Astrocyte (in vitro differentiated cells and primary cell): ENCODE measurements around the gene NCBP1. TPM values are rescaled to one million over a fixed set of nuclear protein-coding genes. Genes with fewer than 3 reads are reported as not detected.

Experiments
- DNase-seq: peaks from one replicate; pipeline ENCODE4 v3.0.0-alpha.2; 2010; ENCODE audit warnings: low read depth
- FAIRE-seq: peaks from 2 replicates; lab custom pipeline; 2011; peaks lifted over from hg19 to GRCh38; lab: Jason Lieb, UNC
- H2AFZ ChIP-seq: 2 replicates; pipeline ENCODE4 v1.6.0; 2012; ENCODE audit warnings: low read depth, low read length, inconsistent platforms
- H3K27ac ChIP-seq: 2 replicates; pipeline ENCODE4 v1.5.1; 2011; ENCODE audit warnings: low read depth, low read length, inconsistent platforms
- H3K27me3 ChIP-seq: 2 replicates; pipeline ENCODE4 v1.6.0; 2011; ENCODE audit warnings: low read length, inconsistent platforms; ENCODE audit not compliant: insufficient read depth
- H3K36me3 ChIP-seq: 2 replicates; pipeline ENCODE4 v1.5.1; 2011; ENCODE audit warnings: low read length, inconsistent platforms; ENCODE audit not compliant: insufficient read depth
- H3K4me1 ChIP-seq: 2 replicates; pipeline ENCODE4 v1.5.1; 2011; ENCODE audit warnings: low read length, inconsistent platforms; ENCODE audit not compliant: insufficient read depth
- H3K4me2 ChIP-seq: 2 replicates; pipeline ENCODE4 v1.6.0; 2012; ENCODE audit warnings: low read length, inconsistent platforms
- H3K4me3 ChIP-seq: 2 replicates; pipeline ENCODE4 v1.5.1; 2011; ENCODE audit warnings: low read depth, mild to moderate bottlenecking, low read length, inconsistent platforms; ENCODE audit not compliant: insufficient read depth
- H3K79me2 ChIP-seq: 2 replicates; pipeline ENCODE4 v1.6.0; 2012; ENCODE audit warnings: mild to moderate bottlenecking, low read length, inconsistent platforms; ENCODE audit not compliant: insufficient read depth
- H3K9ac ChIP-seq: 2 replicates; pipeline ENCODE4 v1.6.0; 2012; ENCODE audit warnings: mild to moderate bottlenecking, low read length, inconsistent platforms
- H3K9me3 ChIP-seq: 2 replicates; pipeline ENCODE4 v1.5.1; 2012; ENCODE audit warnings: low read depth, mild to moderate bottlenecking, low read length, inconsistent platforms; ENCODE audit not compliant: insufficient read depth
- H4K20me1 ChIP-seq: 2 replicates; pipeline ENCODE4 v1.6.0; 2012; ENCODE audit warnings: low read length, inconsistent platforms; ENCODE audit not compliant: insufficient read depth
- H3K27ac Mint-ChIP-seq: one replicate; pipeline ENCODE4 v1.8.0; 2021; ENCODE audit warnings: mild to moderate bottlenecking, mixed read lengths; ENCODE audit not compliant: unreplicated experiment
- H3K27me3 Mint-ChIP-seq: one replicate; pipeline ENCODE4 v1.8.0; 2021; ENCODE audit warnings: low read depth, mixed read lengths; ENCODE audit not compliant: unreplicated experiment
- H3K36me3 Mint-ChIP-seq: one replicate; pipeline ENCODE4 v1.8.0; 2021; ENCODE audit warnings: low read depth, mixed read lengths; ENCODE audit not compliant: unreplicated experiment
- H3K4me1 Mint-ChIP-seq: one replicate; pipeline ENCODE4 v1.8.0; 2021; ENCODE audit warnings: low read depth, mixed read lengths; ENCODE audit not compliant: unreplicated experiment
- H3K4me3 Mint-ChIP-seq: one replicate; pipeline ENCODE4 v1.8.0; 2021; ENCODE audit warnings: mild to moderate bottlenecking, moderate library complexity, mixed read lengths; ENCODE audit not compliant: unreplicated experiment
- H3K9me3 Mint-ChIP-seq: one replicate; pipeline ENCODE4 v1.8.0; 2021; ENCODE audit warnings: mild to moderate bottlenecking, mixed read lengths; ENCODE audit not compliant: unreplicated experiment
- EZH2 ChIP-seq: IDR thresholded peaks from 2 replicates; pipeline ENCODE4 v1.6.1; 2012; ENCODE audit warnings: mild to moderate bottlenecking, low read length, inconsistent platforms; ENCODE audit not compliant: insufficient read depth
- total RNA-seq: library from RNA; stranded (reverse); gene quantifications from 2 replicates; pipeline ENCODE4 v1.2.1, GENCODE V29; 2021
- TF ChIP-seq, protein P1 (sequence below): IDR thresholded peaks from 2 replicates; pipeline ENCODE4 v1.5.1; 2011; ENCODE audit warnings: low read depth, mild to moderate bottlenecking, inconsistent platforms, low read length, moderate library complexity; ENCODE audit not compliant: insufficient read depth

NCBP1 gene
- total RNA-seq, 1 donor from 2014 or later, result 43.0 TPM

DNA sequence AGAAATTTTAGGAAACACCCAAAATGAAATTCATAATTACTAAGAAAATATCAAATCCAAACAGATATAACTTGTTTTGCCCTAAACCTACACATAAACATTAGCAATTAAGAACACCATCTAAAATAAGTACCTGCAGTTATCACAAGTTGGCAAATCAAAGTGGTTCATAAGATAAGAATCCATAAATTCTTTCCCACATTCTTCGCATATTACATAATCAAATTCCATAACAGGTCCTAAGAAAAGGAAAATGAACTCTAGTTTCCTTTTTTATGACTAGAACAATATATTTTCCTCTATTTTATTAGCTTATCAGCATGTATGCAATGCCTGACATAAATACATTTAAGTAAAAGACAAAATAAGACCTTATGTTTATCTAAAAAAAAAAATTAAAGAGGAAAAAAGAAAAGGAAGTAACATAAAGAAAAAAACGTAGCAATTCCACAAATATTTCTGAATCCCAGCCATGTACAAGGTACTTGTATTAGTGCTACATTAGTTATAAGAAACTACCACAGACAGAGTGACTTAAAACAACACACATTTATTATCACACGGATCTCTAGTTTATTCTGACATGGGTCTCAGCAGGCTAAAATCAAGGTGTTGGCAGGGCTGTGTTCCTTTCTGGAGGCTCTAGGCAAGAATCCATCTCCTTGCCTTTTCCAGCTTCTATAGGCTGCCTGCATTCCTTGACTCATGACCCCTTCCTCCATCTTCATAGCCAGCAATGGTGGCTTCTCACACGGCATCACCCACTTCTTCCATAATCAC lies 56.0 kb downstream of the NCBP1 start:
- Mint-ChIP-seq H3K4me1 (peaks cover 21% of the 10 kb centered on the region), H3K36me3 (peaks cover 13% of the 10 kb centered on the region), H3K27me3 (no peaks in the 10 kb centered on the region), H3K9me3 (no peaks in the 10 kb centered on the region), H3K4me3 (no peak overlapping the region), H3K27ac (peak overlapping the region; percentile 5)
- DNase-seq, result peak; percentile 36
- H3K4me1 ChIP-seq, result peaks cover 9% of the 10 kb centered on the region
- FAIRE-seq, result no peak
- no peaks in the 10 kb centered on the region for H3K9me3 ChIP-seq
- no peak overlapping the region for H2AFZ ChIP-seq
- no peak overlapping the region for H3K4me3 ChIP-seq
- H3K27ac ChIP-seq, result peak overlapping the region; percentile 54
- no peaks in the 10 kb centered on the region for H3K27me3 ChIP-seq
- H3K9ac ChIP-seq, result no peak overlapping the region
- TF ChIP-seq, protein P1, sequence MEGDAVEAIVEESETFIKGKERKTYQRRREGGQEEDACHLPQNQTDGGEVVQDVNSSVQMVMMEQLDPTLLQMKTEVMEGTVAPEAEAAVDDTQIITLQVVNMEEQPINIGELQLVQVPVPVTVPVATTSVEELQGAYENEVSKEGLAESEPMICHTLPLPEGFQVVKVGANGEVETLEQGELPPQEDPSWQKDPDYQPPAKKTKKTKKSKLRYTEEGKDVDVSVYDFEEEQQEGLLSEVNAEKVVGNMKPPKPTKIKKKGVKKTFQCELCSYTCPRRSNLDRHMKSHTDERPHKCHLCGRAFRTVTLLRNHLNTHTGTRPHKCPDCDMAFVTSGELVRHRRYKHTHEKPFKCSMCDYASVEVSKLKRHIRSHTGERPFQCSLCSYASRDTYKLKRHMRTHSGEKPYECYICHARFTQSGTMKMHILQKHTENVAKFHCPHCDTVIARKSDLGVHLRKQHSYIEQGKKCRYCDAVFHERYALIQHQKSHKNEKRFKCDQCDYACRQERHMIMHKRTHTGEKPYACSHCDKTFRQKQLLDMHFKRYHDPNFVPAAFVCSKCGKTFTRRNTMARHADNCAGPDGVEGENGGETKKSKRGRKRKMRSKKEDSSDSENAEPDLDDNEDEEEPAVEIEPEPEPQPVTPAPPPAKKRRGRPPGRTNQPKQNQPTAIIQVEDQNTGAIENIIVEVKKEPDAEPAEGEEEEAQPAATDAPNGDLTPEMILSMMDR, result no peak
- no peak for TF ChIP-seq EZH2
- H3K79me2 ChIP-seq, result peaks cover 13% of the 10 kb centered on the region
- H4K20me1 ChIP-seq, result peaks cover 15% of the 10 kb centered on the region
- H3K4me2 ChIP-seq, result peak overlapping the region; percentile 45
- H3K36me3 ChIP-seq, result peaks cover 12% of the 10 kb centered on the region

- Histone ChIP-seq H3K79me2 (peaks cover 38% of the 10 kb centered on the region), H3K4me3 (no peak overlapping the region), H3K9ac (no peak overlapping the region), H2AFZ (no peak overlapping the region), H3K27ac (no peak overlapping the region), H3K4me1 (peaks cover 22% of the 10 kb centered on the region), H3K36me3 (peaks cover 4% of the 10 kb centered on the region), H3K27me3 (no peaks in the 10 kb centered on the region), H3K4me2 (peak overlapping the region; percentile 94), H4K20me1 (peaks cover 31% of the 10 kb centered on the region), H3K9me3 (no peaks in the 10 kb centered on the region)
- peaks cover 8% of the 10 kb centered on the region for H3K36me3 Mint-ChIP-seq
- H3K27me3 Mint-ChIP-seq, result no peaks in the 10 kb centered on the region
- peaks cover 32% of the 10 kb centered on the region for H3K4me1 Mint-ChIP-seq
- H3K9me3 Mint-ChIP-seq, result no peaks in the 10 kb centered on the region
- no peak for FAIRE-seq
- no peak overlapping the region for H3K27ac Mint-ChIP-seq
- TF ChIP-seq, protein P1, result no peak
- TF ChIP-seq EZH2, result no peak
- peak overlapping the region; percentile 30 for H3K4me3 Mint-ChIP-seq
- DNase-seq, result no peak
Measured at GRCh38 chr9:97694769-97695168, 61.1 kb downstream of the NCBP1 start.

DNA sequence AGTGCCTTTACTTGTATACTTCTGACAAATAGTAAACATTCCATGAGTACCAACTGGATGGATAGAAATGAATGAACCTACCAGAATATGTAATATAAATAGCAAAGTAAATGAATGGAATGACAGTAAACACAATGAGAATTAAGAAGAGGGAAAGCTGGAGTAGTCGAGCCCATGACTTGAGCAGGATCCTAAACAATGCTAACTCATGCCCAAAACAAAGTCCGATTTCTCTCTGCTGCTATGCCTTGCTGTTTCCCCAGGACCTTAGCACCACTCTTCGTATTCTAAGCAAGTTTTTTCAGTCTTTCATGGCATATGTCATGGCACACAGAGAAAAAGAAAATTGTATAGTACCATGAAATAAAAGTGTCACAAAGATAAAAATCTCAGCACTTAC lies 61.8 kb downstream of the NCBP1 start:
- Histone ChIP-seq H3K27ac (no peak overlapping the region), H3K79me2 (peaks cover 38% of the 10 kb centered on the region), H2AFZ (no peak overlapping the region), H3K9ac (peak overlapping the region; percentile 90), H4K20me1 (peaks cover 31% of the 10 kb centered on the region), H3K9me3 (no peaks in the 10 kb centered on the region), H3K36me3 (peaks cover 4% of the 10 kb centered on the region), H3K27me3 (no peaks in the 10 kb centered on the region), H3K4me2 (peak overlapping the region; percentile 94), H3K4me3 (no peak overlapping the region), H3K4me1 (peaks cover 18% of the 10 kb centered on the region)
- DNase-seq, result no peak
- Mint-ChIP-seq H3K36me3 (peaks cover 4% of the 10 kb centered on the region), H3K9me3 (no peaks in the 10 kb centered on the region), H3K27me3 (no peaks in the 10 kb centered on the region), H3K27ac (no peak overlapping the region), H3K4me1 (peaks cover 27% of the 10 kb centered on the region), H3K4me3 (peak overlapping the region; percentile 95)
- FAIRE-seq, result no peak
- TF ChIP-seq EZH2, result no peak
- TF ChIP-seq, protein P1, result no peak
